ENCODE results near the gene NFE2L1.

- no peak for TF ChIP-seq ZNF274 (IDR thresholded peaks at IDR 0.05; ENCODE audit: low read depth, low read length)
- no peak for TF ChIP-seq EZH2 (IDR thresholded peaks at IDR 0.05)
- no peak for TF ChIP-seq CTCF (IDR thresholded peaks at IDR 0.05 in 2 of 3, conservative IDR thresholded peaks at IDR 0.05 in 1 of 3; ENCODE audit: borderline replicate concordance in 1 of 3, insufficient read depth in 1 of 3, low read depth in 2 of 3, low read length in 2 of 3)
- no peak for TF ChIP-seq EGR1 (IDR thresholded peaks at IDR 0.05; ENCODE audit: low read depth)
- no peak for TF ChIP-seq MAX (IDR thresholded peaks at IDR 0.05)
- TF ChIP-seq CEBPB (IDR thresholded peaks at IDR 0.05; ENCODE audit: low read depth): no peak
- TF ChIP-seq JUND (IDR thresholded peaks at IDR 0.05): no peak
- no peak for TF ChIP-seq EZH2phosphoT487 (IDR thresholded peaks at IDR 0.05; ENCODE audit: borderline replicate concordance)
- TF ChIP-seq RAD21 (IDR thresholded peaks at IDR 0.05; ENCODE audit: low read depth): no peak
These were observed 54.9 kb downstream of the NFE2L1 start for GRCh38 chr17:48102798-48103715.

Data from HCT116 (cell line).